D721Med (cell line): ENCODE results near the gene PRKG1.

Experiments
- DNase-seq: peaks from one replicate; pipeline ENCODE4 v3.0.0; 2011; ENCODE audit warnings: low spot score; ENCODE audit not compliant: insufficient read length
- FAIRE-seq: peaks from 2 replicates; lab custom pipeline; 2011; peaks lifted over from hg19 to GRCh38; lab: Jason Lieb, UNC
- TF ChIP-seq, protein P1 (sequence below): IDR thresholded peaks from 2 replicates; pipeline ENCODE4 v1.5.1; 2012; ENCODE audit warnings: mild to moderate bottlenecking, control low read depth; ENCODE audit not compliant: insufficient read depth; ENCODE audit errors: missing control alignments

The PRKG1 gene

GRCh38 chr10:51302316-51302715 is 228.0 kb downstream of the PRKG1 start:
- TF ChIP-seq, protein P1, sequence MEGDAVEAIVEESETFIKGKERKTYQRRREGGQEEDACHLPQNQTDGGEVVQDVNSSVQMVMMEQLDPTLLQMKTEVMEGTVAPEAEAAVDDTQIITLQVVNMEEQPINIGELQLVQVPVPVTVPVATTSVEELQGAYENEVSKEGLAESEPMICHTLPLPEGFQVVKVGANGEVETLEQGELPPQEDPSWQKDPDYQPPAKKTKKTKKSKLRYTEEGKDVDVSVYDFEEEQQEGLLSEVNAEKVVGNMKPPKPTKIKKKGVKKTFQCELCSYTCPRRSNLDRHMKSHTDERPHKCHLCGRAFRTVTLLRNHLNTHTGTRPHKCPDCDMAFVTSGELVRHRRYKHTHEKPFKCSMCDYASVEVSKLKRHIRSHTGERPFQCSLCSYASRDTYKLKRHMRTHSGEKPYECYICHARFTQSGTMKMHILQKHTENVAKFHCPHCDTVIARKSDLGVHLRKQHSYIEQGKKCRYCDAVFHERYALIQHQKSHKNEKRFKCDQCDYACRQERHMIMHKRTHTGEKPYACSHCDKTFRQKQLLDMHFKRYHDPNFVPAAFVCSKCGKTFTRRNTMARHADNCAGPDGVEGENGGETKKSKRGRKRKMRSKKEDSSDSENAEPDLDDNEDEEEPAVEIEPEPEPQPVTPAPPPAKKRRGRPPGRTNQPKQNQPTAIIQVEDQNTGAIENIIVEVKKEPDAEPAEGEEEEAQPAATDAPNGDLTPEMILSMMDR, result no peak
- DNase-seq, result no peak
- FAIRE-seq, result no peak

- DNase-seq, result no peak
- FAIRE-seq, result no peak
- TF ChIP-seq, protein P1, result no peak
Measured at GRCh38 chr10:51308116-51308515, 233.8 kb downstream of the PRKG1 start.

DNA sequence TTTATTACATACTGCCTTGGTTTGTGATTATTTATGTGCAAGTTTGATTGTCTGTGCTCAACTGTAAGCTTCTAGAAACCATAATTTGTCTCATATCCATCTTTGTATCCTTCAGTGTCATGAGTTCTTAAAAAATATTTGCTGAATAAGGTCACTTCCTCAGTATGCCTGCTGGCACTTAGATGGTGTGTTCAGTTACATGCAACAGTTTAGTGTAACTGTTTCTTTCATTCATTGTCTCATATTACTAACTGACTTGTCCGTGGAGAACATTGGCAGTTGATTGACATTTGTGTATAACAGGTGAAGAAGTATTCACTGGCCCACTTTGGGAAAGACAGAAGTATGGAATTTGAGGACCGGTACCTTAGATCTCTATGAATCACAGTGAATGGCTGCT is 236.9 kb downstream of the PRKG1 start:
- FAIRE-seq, result no peak
- DNase-seq, result no peak
- TF ChIP-seq, protein P1, result no peak

DNA sequence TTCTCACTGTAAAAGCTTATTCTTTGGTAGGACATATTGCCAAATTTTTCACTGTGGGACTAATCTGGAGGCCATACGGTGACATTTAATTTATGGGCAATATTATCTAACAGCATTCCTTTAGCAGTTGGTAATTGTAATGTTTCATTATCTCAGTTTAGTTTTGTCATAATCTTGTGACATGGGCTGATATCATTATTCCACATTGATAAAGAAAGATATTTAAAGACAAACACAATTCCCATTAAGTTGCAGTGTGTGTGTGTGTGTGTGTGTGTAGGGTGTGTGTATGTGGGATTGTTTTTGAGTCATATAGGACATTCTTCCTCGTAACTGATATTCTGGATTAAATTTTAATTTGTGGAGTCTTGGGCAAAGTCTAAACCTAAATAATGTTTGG is 238.5 kb downstream of the PRKG1 start:
- TF ChIP-seq, protein P1, result no peak
- FAIRE-seq, result no peak
- DNase-seq, result no peak

DNA sequence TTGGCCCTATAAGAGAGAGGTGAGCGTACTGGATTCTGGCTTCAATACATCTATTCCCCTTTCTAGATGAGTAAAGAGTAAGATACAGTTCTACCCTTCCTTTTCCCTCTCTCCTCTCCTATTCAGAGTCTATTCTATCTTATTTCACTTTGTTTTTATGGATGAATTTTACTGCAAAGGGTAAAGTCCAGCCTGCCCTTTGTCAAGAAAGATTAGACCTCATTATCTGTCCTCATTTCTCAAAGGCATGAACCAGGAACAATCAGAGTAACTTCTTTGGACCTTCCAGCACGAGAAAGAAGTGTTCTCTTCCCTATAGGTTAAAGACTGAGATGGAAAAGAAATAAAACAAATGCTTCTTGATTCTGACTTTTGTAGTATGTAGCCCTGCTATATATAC is 239.0 kb downstream of the PRKG1 start:
- no peak for FAIRE-seq
- TF ChIP-seq, protein P1, result no peak
- DNase-seq, result no peak

DNA sequence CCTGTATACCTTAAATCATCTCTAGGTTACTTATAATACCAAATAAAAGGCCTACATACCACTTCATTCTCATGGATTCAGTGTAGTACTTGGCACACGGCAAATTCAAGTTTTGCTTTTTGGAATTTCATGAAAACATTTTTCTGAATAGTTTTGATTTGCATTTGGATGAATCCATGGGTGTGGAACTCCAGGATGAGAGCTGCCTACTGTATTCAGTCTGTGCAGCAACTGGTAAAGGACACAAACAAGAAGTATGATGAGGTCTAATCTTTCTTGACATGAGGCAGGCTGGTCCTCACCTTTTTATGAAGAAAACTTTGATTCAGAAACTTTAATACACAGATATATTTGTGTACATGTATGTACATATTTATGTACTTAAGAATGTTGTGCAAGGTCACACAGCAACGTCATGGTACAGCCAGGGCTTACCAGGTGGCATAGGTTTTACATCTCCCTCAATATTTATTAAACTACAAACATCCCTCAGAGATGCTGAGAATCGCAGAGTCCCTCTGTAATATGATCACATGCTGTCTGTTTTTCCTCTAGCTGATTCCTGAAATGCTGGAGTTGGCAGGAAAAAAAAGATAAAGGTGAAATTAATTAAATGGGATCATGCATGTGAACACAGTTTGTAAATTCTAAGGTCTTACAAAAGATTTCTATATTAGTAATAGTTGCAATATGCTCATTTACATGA is 239.6 kb downstream of the PRKG1 start:
- FAIRE-seq (no peak), DNase-seq (no peak)
- TF ChIP-seq, protein P1, result no peak

- FAIRE-seq, result no peak
- no peak for DNase-seq
- TF ChIP-seq, protein P1, result no peak
Measured at GRCh38 chr10:51314481-51314880, 240.2 kb downstream of the PRKG1 start.
